ENCODE data around the gene GPC3.

The GPC3 gene

GRCh38 chrX:133852837-133853356 lies 132.5 kb downstream of the GPC3 start:
- DNase-seq (ENCODE audit: extremely low read depth in 1 of 2, low read depth in 1 of 2): no peak

GRCh38 chrX:133852401-133852800 lies 133.0 kb downstream of the GPC3 start:
- no peak for DNase-seq (ENCODE audit: extremely low read depth in 1 of 2, low read depth in 1 of 2)

- no peak for DNase-seq (ENCODE audit: extremely low read depth in 1 of 2, low read depth in 1 of 2)
Observed at GRCh38 chrX:133850399-133850798, 135.0 kb downstream of the GPC3 start.

GRCh38 chrX:133849676-133850075 lies 135.7 kb downstream of the GPC3 start:
- DNase-seq (ENCODE audit: extremely low read depth in 1 of 2, low read depth in 1 of 2): no peak

- DNase-seq (ENCODE audit: extremely low read depth in 1 of 2, low read depth in 1 of 2): no peak
Observed at GRCh38 chrX:133847340-133847994, 137.9 kb downstream of the GPC3 start.

- no peak for DNase-seq (ENCODE audit: extremely low read depth in 1 of 2, low read depth in 1 of 2)
Observed at GRCh38 chrX:133846311-133846710, 139.1 kb downstream of the GPC3 start.

- no peak for DNase-seq (ENCODE audit: extremely low read depth in 1 of 2, low read depth in 1 of 2)
Observed at GRCh38 chrX:133840415-133840814, 145.0 kb downstream of the GPC3 start.

- peak in 1 of 2 donors; percentile 1 for DNase-seq (ENCODE audit: extremely low read depth in 1 of 2, low read depth in 1 of 2)
Observed at GRCh38 chrX:133838761-133839676, 146.4 kb downstream of the GPC3 start.

GRCh38 chrX:133837091-133837490 lies 148.3 kb downstream of the GPC3 start:
- DNase-seq (ENCODE audit: extremely low read depth in 1 of 2, low read depth in 1 of 2): no peak

- DNase-seq (ENCODE audit: extremely low read depth in 1 of 2, low read depth in 1 of 2): no peak
Observed at GRCh38 chrX:133836561-133836960, 148.8 kb downstream of the GPC3 start.

GRCh38 chrX:133834771-133835170 lies 150.6 kb downstream of the GPC3 start:
- no peak for DNase-seq (ENCODE audit: extremely low read depth in 1 of 2, low read depth in 1 of 2)

GRCh38 chrX:133819546-133819945 lies 165.8 kb downstream of the GPC3 start:
- DNase-seq (ENCODE audit: extremely low read depth in 1 of 2, low read depth in 1 of 2): no peak

- no peak for DNase-seq (ENCODE audit: extremely low read depth in 1 of 2, low read depth in 1 of 2)
Observed at GRCh38 chrX:133818019-133818418, 167.4 kb downstream of the GPC3 start.

- DNase-seq (ENCODE audit: extremely low read depth in 1 of 2, low read depth in 1 of 2): no peak
Observed at GRCh38 chrX:133815496-133815895, 169.9 kb downstream of the GPC3 start.

- DNase-seq (ENCODE audit: extremely low read depth in 1 of 2, low read depth in 1 of 2): no peak
Observed at GRCh38 chrX:133813971-133814370, 171.4 kb downstream of the GPC3 start.

- DNase-seq (ENCODE audit: extremely low read depth in 1 of 2, low read depth in 1 of 2): no peak
Observed at GRCh38 chrX:133812402-133812801, 173.0 kb downstream of the GPC3 start.

- no peak for DNase-seq (ENCODE audit: extremely low read depth in 1 of 2, low read depth in 1 of 2)
Observed at GRCh38 chrX:133810925-133811324, 174.5 kb downstream of the GPC3 start.

- DNase-seq (ENCODE audit: extremely low read depth in 1 of 2, low read depth in 1 of 2): no peak
Observed at GRCh38 chrX:133804072-133804471, 181.3 kb downstream of the GPC3 start.

GRCh38 chrX:133796282-133796681 lies 189.1 kb downstream of the GPC3 start:
- no peak for DNase-seq (ENCODE audit: extremely low read depth in 1 of 2, low read depth in 1 of 2)

- no peak for DNase-seq (ENCODE audit: extremely low read depth in 1 of 2, low read depth in 1 of 2)
Observed at GRCh38 chrX:133794126-133794525, 191.3 kb downstream of the GPC3 start.

GRCh38 chrX:133793626-133794025 lies 191.8 kb downstream of the GPC3 start:
- DNase-seq (ENCODE audit: extremely low read depth in 1 of 2, low read depth in 1 of 2): no peak

All from stimulated activated CD8-positive, alpha-beta memory T cell treated with anti-CD3 and anti-CD28 coated beads, Interleukin-7, amount 100 ng/mL, for 48 hours (primary cell).